HFF-Myc (cell line): ENCODE data around the gene PAFAH1B1.

Experiments
- DNase-seq: peaks from one replicate; pipeline ENCODE4 v3.0.0-alpha.2; 2011; ENCODE audit warnings: low read depth; ENCODE audit errors: extremely low read depth
- H3K4me3 ChIP-seq: replicated peaks from 2 replicates; pipeline ENCODE4 v1.5.1; 2011; ENCODE audit warnings: low read depth, mild to moderate bottlenecking, control low read depth, low read length
- TF ChIP-seq, protein P1 (sequence below): IDR thresholded peaks from 2 replicates; pipeline ENCODE4 v1.5.1; 2012; ENCODE audit warnings: mild to moderate bottlenecking, low read depth, low read length, control low read depth; ENCODE audit errors: missing control alignments

The PAFAH1B1 gene

GRCh38 chr17:2594722-2595599 lies 1.5 kb downstream of the PAFAH1B1 start:
- TF ChIP-seq, protein P1, sequence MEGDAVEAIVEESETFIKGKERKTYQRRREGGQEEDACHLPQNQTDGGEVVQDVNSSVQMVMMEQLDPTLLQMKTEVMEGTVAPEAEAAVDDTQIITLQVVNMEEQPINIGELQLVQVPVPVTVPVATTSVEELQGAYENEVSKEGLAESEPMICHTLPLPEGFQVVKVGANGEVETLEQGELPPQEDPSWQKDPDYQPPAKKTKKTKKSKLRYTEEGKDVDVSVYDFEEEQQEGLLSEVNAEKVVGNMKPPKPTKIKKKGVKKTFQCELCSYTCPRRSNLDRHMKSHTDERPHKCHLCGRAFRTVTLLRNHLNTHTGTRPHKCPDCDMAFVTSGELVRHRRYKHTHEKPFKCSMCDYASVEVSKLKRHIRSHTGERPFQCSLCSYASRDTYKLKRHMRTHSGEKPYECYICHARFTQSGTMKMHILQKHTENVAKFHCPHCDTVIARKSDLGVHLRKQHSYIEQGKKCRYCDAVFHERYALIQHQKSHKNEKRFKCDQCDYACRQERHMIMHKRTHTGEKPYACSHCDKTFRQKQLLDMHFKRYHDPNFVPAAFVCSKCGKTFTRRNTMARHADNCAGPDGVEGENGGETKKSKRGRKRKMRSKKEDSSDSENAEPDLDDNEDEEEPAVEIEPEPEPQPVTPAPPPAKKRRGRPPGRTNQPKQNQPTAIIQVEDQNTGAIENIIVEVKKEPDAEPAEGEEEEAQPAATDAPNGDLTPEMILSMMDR: no peak
- H3K4me3 ChIP-seq: peak overlapping the region; percentile 94
- DNase-seq: no peak

GRCh38 chr17:2595716-2596115 lies 2.3 kb downstream of the PAFAH1B1 start:
- TF ChIP-seq, protein P1: no peak
- peak overlapping the region; percentile 94 for H3K4me3 ChIP-seq
- DNase-seq: no peak

- TF ChIP-seq, protein P1: no peak
- no peak for DNase-seq
- no peak overlapping the region for H3K4me3 ChIP-seq
Observed at GRCh38 chr17:2598166-2598565, 4.7 kb downstream of the PAFAH1B1 start.

- H3K4me3 ChIP-seq: no peak overlapping the region
- TF ChIP-seq, protein P1: no peak
- DNase-seq: no peak
Observed at GRCh38 chr17:2602597-2603017, 9.2 kb downstream of the PAFAH1B1 start.

- H3K4me3 ChIP-seq: no peak overlapping the region
- TF ChIP-seq, protein P1: no peak
- DNase-seq: no peak
Observed at GRCh38 chr17:2608350-2608913, 15.0 kb downstream of the PAFAH1B1 start.

- TF ChIP-seq, protein P1: no peak
- no peak overlapping the region for H3K4me3 ChIP-seq
- no peak for DNase-seq
Observed at GRCh38 chr17:2609091-2609490, 15.6 kb downstream of the PAFAH1B1 start.
